Adrenal gland (tissue), 5 donors: ENCODE data around the gene GALNT11.

Experiments used
- CTCF ChIP-seq, 6 experiments: fragments of 450-650 bp in 4 of 6; fragments of 200-600 bp in 2 of 6; sonication (generic) in 1 of 6; IDR thresholded peaks; 1 replicate in 5 of 6; 2 replicates in 1 of 6; pipeline versions ENCODE4 v1.5.1 to v1.8.0; 2016 to 2021; ENCODE audit warnings: antibody characterized with exemption in 6 of 6, mild to moderate bottlenecking in 2 of 6, moderate library complexity in 1 of 6
- POLR2A ChIP-seq, 2 donors: fragments of 450-650 bp; IDR thresholded peaks; one replicate each; pipeline ENCODE4 v1.6.1; 2017; ENCODE audit warnings: antibody characterized with exemption in 2 of 2, mild to moderate bottlenecking in 2 of 2, moderate library complexity in 1 of 2
- donor health status: DM: no; HTN: no; CAD: no.

GRCh38 chr7:152103691-152104090 lies 78.2 kb downstream of the GALNT11 start:
- TF ChIP-seq CTCF (IDR thresholded peaks at IDR 0.05) = no peak
- no peak for TF ChIP-seq POLR2A (IDR thresholded peaks at IDR 0.05)
